ENCODE measurements around the gene C1orf141.

Gene C1orf141

GRCh38 chr1:67134695-67135094, at the start of gene C1orf141:
Gene C1orf141, minus strand, starts transcription at chr1:67134970. Its CDS starts 7,730 bp downstream, at chr1:67127240.
- H3K4me3 ChIP-seq (ENCODE audit: low read length), result peak within 1 kb of the TSS; percentile 20
- DNase-seq (ENCODE audit: low read depth), result peak; percentile 15
- TF ChIP-seq, protein P1, sequence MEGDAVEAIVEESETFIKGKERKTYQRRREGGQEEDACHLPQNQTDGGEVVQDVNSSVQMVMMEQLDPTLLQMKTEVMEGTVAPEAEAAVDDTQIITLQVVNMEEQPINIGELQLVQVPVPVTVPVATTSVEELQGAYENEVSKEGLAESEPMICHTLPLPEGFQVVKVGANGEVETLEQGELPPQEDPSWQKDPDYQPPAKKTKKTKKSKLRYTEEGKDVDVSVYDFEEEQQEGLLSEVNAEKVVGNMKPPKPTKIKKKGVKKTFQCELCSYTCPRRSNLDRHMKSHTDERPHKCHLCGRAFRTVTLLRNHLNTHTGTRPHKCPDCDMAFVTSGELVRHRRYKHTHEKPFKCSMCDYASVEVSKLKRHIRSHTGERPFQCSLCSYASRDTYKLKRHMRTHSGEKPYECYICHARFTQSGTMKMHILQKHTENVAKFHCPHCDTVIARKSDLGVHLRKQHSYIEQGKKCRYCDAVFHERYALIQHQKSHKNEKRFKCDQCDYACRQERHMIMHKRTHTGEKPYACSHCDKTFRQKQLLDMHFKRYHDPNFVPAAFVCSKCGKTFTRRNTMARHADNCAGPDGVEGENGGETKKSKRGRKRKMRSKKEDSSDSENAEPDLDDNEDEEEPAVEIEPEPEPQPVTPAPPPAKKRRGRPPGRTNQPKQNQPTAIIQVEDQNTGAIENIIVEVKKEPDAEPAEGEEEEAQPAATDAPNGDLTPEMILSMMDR (IDR thresholded peaks at IDR 0.05; ENCODE audit: insufficient read depth, low read depth, low read length, missing control alignments), result no peak

- TF ChIP-seq, protein P1 (IDR thresholded peaks at IDR 0.05; ENCODE audit: insufficient read depth, low read depth, low read length, missing control alignments), result no peak
- no peak overlapping the region for H3K4me3 ChIP-seq (ENCODE audit: low read length)
- DNase-seq (ENCODE audit: low read depth), result no peak
Measured at GRCh38 chr1:67175530-67176087, 40.8 kb upstream of the C1orf141 start.

DNA sequence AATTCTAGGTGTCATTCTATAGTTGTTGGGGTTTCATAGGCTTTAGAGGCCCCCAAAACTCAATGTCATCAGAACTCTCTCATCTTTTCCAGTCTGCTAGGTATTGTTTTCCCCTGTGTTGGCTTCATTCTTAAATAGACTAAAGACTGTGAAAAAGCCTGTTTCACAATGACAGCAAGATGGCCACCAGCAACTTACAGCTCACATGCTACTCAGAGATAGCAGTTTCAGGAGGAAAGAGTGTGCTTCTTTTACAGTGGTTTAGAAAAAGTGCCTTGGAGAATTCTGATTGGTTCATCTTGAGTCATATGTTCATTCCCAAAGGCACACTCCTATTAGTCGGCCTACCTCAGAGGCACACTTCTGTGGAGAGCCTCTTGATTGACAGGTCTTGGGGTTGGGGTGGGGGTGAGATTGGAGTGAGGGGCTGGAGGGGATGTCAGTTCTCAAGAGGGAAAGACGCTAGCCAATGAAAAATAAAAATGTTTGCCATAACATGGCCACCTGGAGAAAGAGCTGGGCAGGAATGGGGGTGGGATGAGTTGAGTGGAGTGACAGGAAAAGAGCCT, 40.0 kb upstream of the C1orf141 start:
- no peak overlapping the region for H3K4me3 ChIP-seq (ENCODE audit: low read length)
- TF ChIP-seq, protein P1 (IDR thresholded peaks at IDR 0.05; ENCODE audit: insufficient read depth, low read depth, low read length, missing control alignments), result no peak
- DNase-seq (ENCODE audit: low read depth), result no peak

GRCh38 chr1:67173988-67174387, 39.2 kb upstream of the C1orf141 start:
- no peak overlapping the region for H3K4me3 ChIP-seq (ENCODE audit: low read length)
- DNase-seq (ENCODE audit: low read depth), result no peak
- TF ChIP-seq, protein P1 (IDR thresholded peaks at IDR 0.05; ENCODE audit: insufficient read depth, low read depth, low read length, missing control alignments), result no peak

GRCh38 chr1:67171978-67172377, 37.2 kb upstream of the C1orf141 start:
- DNase-seq (ENCODE audit: low read depth), result no peak
- H3K4me3 ChIP-seq (ENCODE audit: low read length), result no peak overlapping the region
- TF ChIP-seq, protein P1 (IDR thresholded peaks at IDR 0.05; ENCODE audit: insufficient read depth, low read depth, low read length, missing control alignments), result no peak

- no peak for DNase-seq (ENCODE audit: low read depth)
- TF ChIP-seq, protein P1 (IDR thresholded peaks at IDR 0.05; ENCODE audit: insufficient read depth, low read depth, low read length, missing control alignments), result no peak
- no peak overlapping the region for H3K4me3 ChIP-seq (ENCODE audit: low read length)
Measured at GRCh38 chr1:67171574-67171955, 36.8 kb upstream of the C1orf141 start.

All from epithelial cell of esophagus (primary cell).